Measurements from ENCODE around the gene CHST10. TPM values are rescaled to one million over a fixed set of nuclear protein-coding genes. Genes with fewer than 3 reads are reported as not detected.

The CHST10 gene
- total and polyA plus RNA-seq, 12 donors, result 5.1 to 11.8 (median 8.9) TPM

DNA sequence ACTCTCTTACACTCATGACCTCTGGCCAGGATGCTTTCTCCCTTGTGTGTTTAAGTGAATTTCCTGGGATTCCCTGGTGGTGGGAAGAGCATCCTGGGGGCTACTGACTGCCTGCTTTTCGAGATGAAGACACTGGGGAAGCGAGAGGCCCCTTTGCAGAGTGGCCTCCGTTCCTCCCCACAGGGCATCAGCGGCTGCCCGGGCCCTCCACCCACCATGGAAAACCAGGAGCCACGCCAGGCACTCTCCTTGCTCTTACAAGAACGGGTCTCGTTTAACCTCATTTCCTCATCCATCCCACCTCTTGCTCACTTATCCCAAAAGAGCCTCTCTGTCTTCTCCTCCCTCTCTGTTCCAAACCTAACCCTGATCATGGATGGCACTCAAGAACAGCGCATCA lies 17.8 kb downstream of the CHST10 start:
- H3K36me3 ChIP-seq, result peaks cover 0 to 79% (median 19%) of the 10 kb centered on the region in 9 donors

GRCh38 chr2:100397976-100398375 lies 19.5 kb downstream of the CHST10 start:
- no peak for TF ChIP-seq CTCF (IDR thresholded peaks at IDR 0.05)
- ATAC-seq, result no peak
- WGBS, 2 donors, result 82 to 89% methylated on average over 9 of the region's 9 CpGs
- Histone ChIP-seq H3K27me3 (no peaks in the 10 kb centered on the region), H3K4me3 (no peak overlapping the region), H3K27ac (no peak overlapping the region), H3K9me3 (no peaks in the 10 kb centered on the region), H3K36me3 (peaks cover 0 to 81% (median 24%) of the 10 kb centered on the region in 9 donors), H3K4me1 (no peaks in the 10 kb centered on the region)
- DNase-seq, result no peak
- intact Hi-C loops (cut with DNase I), result no loop called here

More for the DNA sequence above, 17.8 kb downstream of the CHST10 start:
- ATAC-seq (no peak), DNase-seq (no peak)
- 91 to 93% methylated on average over 9 of the region's 9 CpGs for WGBS, 2 donors
- H3K4me1 ChIP-seq, result no peaks in the 10 kb centered on the region
- TF ChIP-seq CTCF (IDR thresholded peaks at IDR 0.05), result no peak
- H3K27ac ChIP-seq, result no peak overlapping the region
- intact Hi-C loops (cut with DNase I), result no loop called here
- no peak overlapping the region for H3K4me3 ChIP-seq
- H3K9me3 ChIP-seq, result no peaks in the 10 kb centered on the region
- H3K27me3 ChIP-seq, result no peaks in the 10 kb centered on the region

GRCh38 chr2:100397118-100397860 lies 20.2 kb downstream of the CHST10 start:
- Histone ChIP-seq H3K27ac (no peak overlapping the region), H3K4me3 (no peak overlapping the region), H3K27me3 (no peaks in the 10 kb centered on the region), H3K36me3 (peaks cover 0 to 81% (median 26%) of the 10 kb centered on the region in 9 donors), H3K9me3 (no peaks in the 10 kb centered on the region), H3K4me1 (no peaks in the 10 kb centered on the region)
- intact Hi-C loops (cut with DNase I), result no loop called here
- no peak for TF ChIP-seq CTCF (IDR thresholded peaks at IDR 0.05)
- WGBS, 2 donors, result 87 to 92% methylated on average over 12 of the region's 12 CpGs
- DNase-seq, result no peak
- ATAC-seq, result no peak

DNA sequence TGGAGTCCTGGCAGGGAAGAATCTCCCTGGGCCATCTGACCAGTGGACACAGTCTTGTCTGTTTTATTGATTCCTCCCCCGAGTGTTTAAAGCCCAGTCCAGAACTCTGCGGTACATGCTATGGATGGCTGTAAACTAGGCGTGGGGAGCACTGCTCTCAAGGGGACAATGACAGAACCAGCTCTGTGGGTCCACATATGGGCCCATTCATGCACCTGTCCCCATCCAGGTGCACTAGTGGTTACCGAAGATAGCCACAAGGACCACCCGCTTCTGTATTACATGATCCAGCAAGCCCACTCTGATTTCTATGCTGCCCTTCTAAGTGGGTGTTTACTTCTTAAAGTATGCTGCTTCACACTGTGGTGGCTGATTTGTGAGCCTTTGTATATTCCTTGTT lies 21.0 kb downstream of the CHST10 start:
- H3K36me3 ChIP-seq, result peaks cover 0 to 80% (median 23%) of the 10 kb centered on the region in 9 donors
- DNase-seq (no peak), ATAC-seq (no peak)
- no peak for TF ChIP-seq CTCF (IDR thresholded peaks at IDR 0.05)
- no peak overlapping the region for H3K4me3 ChIP-seq
- no peaks in the 10 kb centered on the region for H3K9me3 ChIP-seq
- no peak overlapping the region for H3K27ac ChIP-seq
- no peaks in the 10 kb centered on the region for H3K27me3 ChIP-seq
- H3K4me1 ChIP-seq, result peaks cover 0 to 7% (median 0%) of the 10 kb centered on the region in 9 donors
- 97 to 98% methylated on average over 5 of the region's 5 CpGs for WGBS, 2 donors
- intact Hi-C loops (cut with DNase I), result no loop called here
